ENCODE measurements around the gene PIP4P1.

GRCh38 chr14:20461225-20462141, at the start of gene PIP4P1:
- peak; percentile 86 for TF ChIP-seq POLR2AphosphoS5 (IDR thresholded peaks at IDR 0.05; ENCODE audit: low read length)
- TF ChIP-seq BHLHE40 (IDR thresholded peaks at IDR 0.05; ENCODE audit: borderline replicate concordance in 1 of 2, low read depth in 2 of 2, low read length in 1 of 2): peak; percentile 98 to 99
- TF ChIP-seq NFIC (IDR thresholded peaks at IDR 0.05; ENCODE audit: low read depth, low read length): peak; percentile 52; the same call in 1 of the 2 replicates
- TF ChIP-seq BCL3 (IDR thresholded peaks at IDR 0.05; ENCODE audit: borderline replicate concordance, insufficient read depth, low read depth, low read length, poor library complexity, severe bottlenecking): no peak
